NOMO-1 treated with dmso at 0.1 percent for 144 hours (cell line): ENCODE results near the gene PHF21A.
A peak's percentile ranks its signal among the peaks of the same experiment; 100 is the strongest.

Source experiments
- DNase-seq: peaks from one replicate; lab custom pipeline; 2025; ENCODE audit not compliant: unreplicated experiment; lab: John Stamatoyannopoulos, UW

PHF21A gene

GRCh38 chr11:45935349-45936064 is 185.7 kb downstream of the PHF21A start:
- DNase-seq, result no peak

DNA sequence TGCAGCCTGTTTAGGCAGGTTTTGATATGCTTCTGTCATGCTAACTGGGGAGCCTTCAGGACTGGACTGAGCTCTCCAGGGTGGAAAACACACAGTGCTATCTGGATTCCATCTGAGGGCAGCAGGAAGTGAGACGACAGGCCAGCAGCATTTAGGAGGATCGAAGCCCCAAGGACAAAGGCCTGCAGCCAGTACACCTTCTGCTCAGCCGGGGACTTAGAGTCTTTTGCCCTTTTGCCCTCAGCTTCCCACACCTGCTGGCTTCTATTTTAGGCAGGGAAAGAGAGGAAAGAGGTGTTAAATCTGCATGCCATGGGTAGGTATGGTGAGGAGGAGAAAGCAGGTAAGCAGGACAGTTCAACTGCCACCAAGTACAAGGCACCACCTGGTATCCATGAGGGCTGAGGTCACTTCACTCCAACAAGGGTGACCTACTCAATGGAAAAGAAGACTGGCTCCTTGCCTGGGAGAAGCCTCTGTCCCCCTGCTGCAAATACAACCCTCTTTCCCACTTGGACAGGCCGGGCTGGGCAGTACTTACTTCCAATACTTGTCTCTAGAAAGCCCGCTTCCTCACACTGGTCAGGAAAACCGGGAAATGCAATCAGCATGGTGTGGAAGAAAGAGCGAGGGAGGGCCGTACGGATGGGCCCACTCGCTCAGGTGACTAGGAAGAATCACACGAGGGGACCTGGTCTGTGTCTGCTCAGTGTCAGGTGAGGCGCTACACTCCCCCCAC is 186.5 kb downstream of the PHF21A start:
- no peak for DNase-seq

GRCh38 chr11:45933846-45934579 is 187.2 kb downstream of the PHF21A start:
- DNase-seq, result no peak

DNA sequence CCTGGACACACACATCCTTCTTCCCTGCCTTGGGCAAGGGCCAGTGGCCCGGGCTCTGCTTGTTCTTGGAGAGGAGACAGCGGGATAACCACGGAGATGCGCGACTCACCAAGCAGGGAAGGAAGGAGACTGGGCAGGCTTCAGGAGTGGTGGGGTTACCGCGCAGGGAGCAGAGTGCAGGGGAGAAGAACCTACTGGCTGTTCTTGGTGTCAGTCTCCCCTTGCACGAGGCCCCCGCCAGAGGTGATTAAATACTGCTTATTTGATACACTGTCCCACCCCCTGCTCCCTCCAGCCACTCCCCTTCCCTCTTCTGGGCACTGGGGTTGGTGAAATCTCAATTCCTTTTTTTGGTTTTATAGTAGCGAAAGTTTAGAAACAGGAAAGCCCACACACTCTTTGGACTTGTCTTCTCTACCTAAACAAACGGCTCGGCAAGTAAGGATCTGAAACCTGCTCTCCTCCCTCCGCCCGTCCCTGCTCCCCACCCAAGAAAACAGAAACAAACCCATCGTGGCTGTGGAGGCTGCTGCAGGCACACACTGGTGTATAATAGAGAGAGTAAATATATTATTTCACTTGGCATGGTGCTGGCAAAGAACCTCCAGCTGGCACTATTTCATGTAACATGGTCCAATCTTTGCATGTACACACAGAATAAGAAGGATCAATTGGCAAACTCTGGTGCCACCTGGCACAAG is 188.0 kb downstream of the PHF21A start:
- DNase-seq, result peak; percentile 93

- DNase-seq, result no peak
These were observed 189.0 kb downstream of the PHF21A start for GRCh38 chr11:45932217-45932616.

GRCh38 chr11:45931739-45932138 is 189.5 kb downstream of the PHF21A start:
- DNase-seq, result peak; percentile 22

DNA sequence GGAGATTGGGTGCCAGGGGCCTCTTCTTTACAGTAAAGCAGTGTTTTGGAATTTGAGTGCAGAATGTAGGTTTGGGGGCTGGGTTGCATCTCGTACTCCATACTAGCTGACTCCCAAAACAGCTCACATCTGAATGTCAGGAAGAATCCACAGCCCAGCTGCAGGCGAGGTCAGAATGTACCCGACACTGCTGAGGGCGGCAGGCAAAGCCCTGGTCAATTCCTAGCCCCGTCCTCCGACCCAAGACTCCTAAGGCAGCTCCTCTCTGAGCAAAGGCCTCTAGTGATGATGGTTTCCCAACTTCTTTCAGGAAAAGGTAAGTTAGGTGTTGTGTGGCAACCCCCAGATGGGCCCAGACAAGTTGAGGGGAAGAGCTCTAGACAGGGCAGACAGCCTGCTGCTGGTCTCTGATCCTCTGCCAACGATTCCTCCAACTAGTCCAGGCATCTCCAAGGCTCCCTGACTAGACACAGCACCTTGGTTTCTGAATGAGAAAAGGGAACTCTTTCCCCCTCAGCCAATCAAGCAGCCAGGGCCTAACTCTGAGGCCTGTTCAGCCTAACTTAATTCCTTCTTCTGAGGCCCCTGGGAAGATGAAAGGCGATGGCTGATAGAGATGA is 190.2 kb downstream of the PHF21A start:
- no peak for DNase-seq

GRCh38 chr11:45930031-45930794 is 191.0 kb downstream of the PHF21A start:
- peak; percentile 76 for DNase-seq

GRCh38 chr11:45929486-45930030 is 191.7 kb downstream of the PHF21A start:
- DNase-seq, result no peak

DNA sequence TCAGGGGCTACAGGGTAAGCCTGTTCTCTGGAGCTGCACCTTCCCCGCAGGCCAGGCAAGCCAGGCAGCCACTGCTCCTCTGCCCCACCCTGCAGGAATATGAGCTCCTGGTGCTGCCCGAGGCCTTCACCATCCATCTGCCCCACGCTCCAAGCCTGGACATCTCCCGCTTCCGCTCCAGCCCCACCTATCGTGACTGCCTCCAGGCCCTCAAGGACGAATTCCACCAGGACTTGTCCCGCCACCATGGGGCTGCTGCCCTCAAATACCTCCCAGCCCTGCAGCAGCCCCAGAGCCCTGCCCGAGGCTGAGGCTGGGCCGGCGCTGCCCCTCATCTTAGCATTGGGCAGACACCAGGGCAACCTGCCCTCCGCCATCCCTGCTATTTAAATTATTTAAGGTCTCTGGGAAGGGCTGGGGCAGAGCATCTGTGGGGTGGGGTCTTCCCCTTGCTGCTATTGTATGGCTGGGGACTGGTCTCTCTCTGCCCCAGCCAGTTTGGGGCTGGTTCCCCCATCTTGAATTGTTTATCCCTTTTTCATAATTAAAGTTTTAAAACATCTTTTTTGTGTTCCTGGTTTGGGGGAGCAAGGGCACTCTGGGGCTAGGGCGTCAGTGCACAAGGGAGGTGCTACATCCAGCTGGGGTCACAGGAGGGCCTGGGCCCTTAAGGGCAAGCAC is 192.6 kb downstream of the PHF21A start:
- DNase-seq, result no peak

- no peak for DNase-seq
These were observed 193.4 kb downstream of the PHF21A start for GRCh38 chr11:45927684-45928413.

GRCh38 chr11:45927332-45927683 is 193.9 kb downstream of the PHF21A start:
- no peak for DNase-seq

- DNase-seq, result no peak
These were observed 194.5 kb downstream of the PHF21A start for GRCh38 chr11:45926536-45927331.

GRCh38 chr11:45926001-45926401 is 195.3 kb downstream of the PHF21A start:
- no peak for DNase-seq

DNA sequence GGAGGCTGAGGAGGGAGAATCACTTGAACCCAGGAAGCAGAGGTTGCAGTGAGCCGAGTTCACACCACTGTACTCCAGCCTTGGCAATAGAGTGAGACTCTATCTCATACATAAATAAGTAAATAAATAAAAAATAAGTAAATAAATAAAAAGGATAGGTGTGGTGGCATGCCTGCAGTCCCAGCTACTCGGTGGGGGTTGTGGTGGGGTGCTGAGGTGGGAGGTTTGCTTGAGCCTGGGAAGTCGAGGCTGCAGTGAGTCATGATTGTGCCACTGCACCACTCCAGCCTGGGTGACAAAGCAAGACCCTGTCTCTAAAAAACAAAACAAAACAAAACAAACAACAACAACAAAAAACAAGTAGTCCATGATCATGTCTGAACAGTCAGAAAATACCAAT is 195.7 kb downstream of the PHF21A start:
- DNase-seq, result no peak

DNA sequence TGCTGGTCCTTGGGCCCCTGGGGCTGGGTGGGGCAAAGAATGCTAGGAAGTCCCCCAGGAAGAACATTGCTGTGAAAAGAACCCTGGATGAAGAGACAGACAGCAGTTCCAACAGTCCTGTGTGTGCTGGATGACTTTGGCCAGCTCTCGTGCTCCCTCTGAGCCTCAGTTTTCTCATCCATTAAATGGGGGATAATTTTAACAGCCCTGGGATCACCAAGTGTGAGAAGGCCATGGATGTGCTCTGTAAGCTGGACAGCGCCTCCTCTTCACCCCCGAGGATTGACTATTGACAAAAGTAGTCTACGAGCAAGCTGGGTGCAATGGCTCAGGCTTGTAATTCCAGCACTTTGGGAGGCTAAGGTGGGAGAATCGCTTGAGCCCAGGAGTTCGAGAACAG is 196.3 kb downstream of the PHF21A start:
- DNase-seq, result no peak

DNA sequence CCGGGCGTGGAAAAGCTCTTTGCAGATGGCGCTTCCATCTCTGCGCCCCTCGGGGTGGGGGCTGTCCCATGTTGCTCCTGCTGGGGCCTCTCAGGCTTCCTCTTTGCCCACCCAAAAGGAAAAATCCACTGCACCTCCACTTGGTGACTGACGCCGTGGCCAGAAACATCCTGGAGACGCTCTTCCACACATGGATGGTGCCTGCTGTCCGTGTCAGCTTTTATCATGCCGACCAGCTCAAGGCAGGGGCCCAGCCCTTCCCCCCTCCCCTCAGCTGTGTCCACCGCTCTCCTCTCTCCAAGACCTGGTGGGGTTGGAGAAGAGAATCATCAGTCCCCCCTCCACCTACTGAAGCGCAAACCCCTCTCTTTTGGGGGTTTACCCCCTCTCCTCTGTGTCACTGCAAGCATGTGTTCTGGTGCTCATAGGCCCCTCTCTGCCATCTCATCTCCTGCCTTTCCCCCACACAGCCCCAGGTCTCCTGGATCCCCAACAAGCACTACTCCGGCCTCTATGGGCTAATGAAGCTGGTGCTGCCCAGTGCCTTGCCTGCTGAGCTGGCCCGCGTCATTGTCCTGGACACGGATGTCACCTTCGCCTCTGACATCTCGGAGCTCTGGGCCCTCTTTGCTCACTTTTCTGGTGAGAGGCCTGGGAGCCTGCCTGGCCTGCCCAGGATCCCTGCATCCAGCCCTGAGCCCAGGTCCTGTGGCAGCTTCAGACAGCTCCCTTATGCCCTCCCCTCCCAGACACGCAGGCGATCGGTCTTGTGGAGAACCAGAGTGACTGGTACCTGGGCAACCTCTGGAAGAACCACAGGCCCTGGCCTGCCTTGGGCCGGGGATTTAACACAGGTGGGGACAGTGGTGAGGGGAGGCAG is 197.0 kb downstream of the PHF21A start:
- no peak for DNase-seq
